DND-41 (cell line): ENCODE measurements around the gene SLC25A21.

Experiments used
- EZH2 ChIP-seq: IDR thresholded peaks from 3 replicates; pipeline ENCODE4 v1.6.1; 2012; ENCODE audit warnings: borderline replicate concordance, low read depth, mild to moderate bottlenecking, moderate library complexity, low read length, inconsistent platforms; ENCODE audit not compliant: severe bottlenecking
- TF ChIP-seq, protein P1 (sequence below): IDR thresholded peaks from 2 replicates; pipeline ENCODE4 v1.5.1; 2012; ENCODE audit warnings: borderline replicate concordance, low read length, moderate library complexity, mild to moderate bottlenecking; ENCODE audit not compliant: poor library complexity, severe bottlenecking; ENCODE audit errors: extremely low read depth

GRCh38 chr14:37082449-37082848, 90.0 kb downstream of the SLC25A21 start:
- TF ChIP-seq, protein P1, sequence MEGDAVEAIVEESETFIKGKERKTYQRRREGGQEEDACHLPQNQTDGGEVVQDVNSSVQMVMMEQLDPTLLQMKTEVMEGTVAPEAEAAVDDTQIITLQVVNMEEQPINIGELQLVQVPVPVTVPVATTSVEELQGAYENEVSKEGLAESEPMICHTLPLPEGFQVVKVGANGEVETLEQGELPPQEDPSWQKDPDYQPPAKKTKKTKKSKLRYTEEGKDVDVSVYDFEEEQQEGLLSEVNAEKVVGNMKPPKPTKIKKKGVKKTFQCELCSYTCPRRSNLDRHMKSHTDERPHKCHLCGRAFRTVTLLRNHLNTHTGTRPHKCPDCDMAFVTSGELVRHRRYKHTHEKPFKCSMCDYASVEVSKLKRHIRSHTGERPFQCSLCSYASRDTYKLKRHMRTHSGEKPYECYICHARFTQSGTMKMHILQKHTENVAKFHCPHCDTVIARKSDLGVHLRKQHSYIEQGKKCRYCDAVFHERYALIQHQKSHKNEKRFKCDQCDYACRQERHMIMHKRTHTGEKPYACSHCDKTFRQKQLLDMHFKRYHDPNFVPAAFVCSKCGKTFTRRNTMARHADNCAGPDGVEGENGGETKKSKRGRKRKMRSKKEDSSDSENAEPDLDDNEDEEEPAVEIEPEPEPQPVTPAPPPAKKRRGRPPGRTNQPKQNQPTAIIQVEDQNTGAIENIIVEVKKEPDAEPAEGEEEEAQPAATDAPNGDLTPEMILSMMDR: no peak
- TF ChIP-seq EZH2: no peak
